OCI-LY1 (cell line): ENCODE results near the gene ZNF814.
"Not testable (repeated sequence)": the region's sequence is repeated elsewhere in the genome, so short reads cannot be mapped to it uniquely, and the experiment has no call there.

Experiments
- CTCF ChIP-seq: fragments of 200-600 bp; sonication (generic), shearing (Covaris generic); IDR thresholded peaks from 2 replicates; pipeline ENCODE4 v1.5.1; 2017; ENCODE audit warnings: mild to moderate bottlenecking, antibody characterized with exemption, low read length, moderate library complexity, mixed read lengths
- EZH2 ChIP-seq: fragments of 200-600 bp; sonication (generic), shearing (Covaris generic); IDR thresholded peaks from 2 replicates; pipeline ENCODE4 v1.8.0; 2017; ENCODE audit warnings: borderline replicate concordance, mixed run types, mild to moderate bottlenecking, antibody characterized with exemption, low read length, moderate library complexity, mixed read lengths

- not testable (repeated sequence) for TF ChIP-seq CTCF, EZH2
Observed at GRCh38 chr19:57854117-57854516, 34.7 kb downstream of the ZNF814 start.
